ENCODE data around the gene AGMAT.
"Not testable (repeated sequence)": the region's sequence is repeated elsewhere in the genome, so short reads cannot be mapped to it uniquely, and the experiment has no call there.

Gene AGMAT

GRCh38 chr1:15605398-15606383 lies 20.8 kb upstream of the AGMAT start:
- DNase-seq (ENCODE audit: low read depth), result no peak
- no peak for TF ChIP-seq CTCF (IDR thresholded peaks at IDR 0.05; ENCODE audit: low read depth, low read length, missing control alignments)
- no peak overlapping the region for H3K4me3 ChIP-seq (ENCODE audit: low read depth, low read length)

GRCh38 chr1:15604400-15604799 lies 19.5 kb upstream of the AGMAT start:
- not testable (repeated sequence) for H3K4me3 ChIP-seq (ENCODE audit: low read depth, low read length); DNase-seq (ENCODE audit: low read depth)

GRCh38 chr1:15603966-15604282 lies 19.1 kb upstream of the AGMAT start:
- peak overlapping the region; percentile 77 for H3K4me3 ChIP-seq (ENCODE audit: low read depth, low read length)
- DNase-seq (ENCODE audit: low read depth), result not testable (repeated sequence)

- peak; percentile 86 for DNase-seq (ENCODE audit: low read depth)
- TF ChIP-seq CTCF (IDR thresholded peaks at IDR 0.05; ENCODE audit: low read depth, low read length, missing control alignments), result no peak
- peak overlapping the region; percentile 77 for H3K4me3 ChIP-seq (ENCODE audit: low read depth, low read length)
Measured at GRCh38 chr1:15603050-15603965, 18.5 kb upstream of the AGMAT start.

GRCh38 chr1:15598436-15598835 lies 13.6 kb upstream of the AGMAT start:
- TF ChIP-seq CTCF (IDR thresholded peaks at IDR 0.05; ENCODE audit: low read depth, low read length, missing control alignments), result no peak
- no peak overlapping the region for H3K4me3 ChIP-seq (ENCODE audit: low read depth, low read length)
- no peak for DNase-seq (ENCODE audit: low read depth)

- no peak for TF ChIP-seq CTCF (IDR thresholded peaks at IDR 0.05; ENCODE audit: low read depth, low read length, missing control alignments)
- DNase-seq (ENCODE audit: low read depth), result no peak
- no peak overlapping the region for H3K4me3 ChIP-seq (ENCODE audit: low read depth, low read length)
Measured at GRCh38 chr1:15595809-15596617, 11.2 kb upstream of the AGMAT start.

GRCh38 chr1:15592285-15592684 lies 7.4 kb upstream of the AGMAT start:
- TF ChIP-seq CTCF (IDR thresholded peaks at IDR 0.05; ENCODE audit: low read depth, low read length, missing control alignments), result no peak
- no peak for DNase-seq (ENCODE audit: low read depth)
- no peak overlapping the region for H3K4me3 ChIP-seq (ENCODE audit: low read depth, low read length)

Data from GM12864 (cell line).